Right renal pelvis (tissue), 4 donors: ENCODE results near the gene CDK5RAP1. TPM values are rescaled to one million over a fixed set of nuclear protein-coding genes. Genes with fewer than 3 reads are reported as not detected.

Source experiments
- polyA plus RNA-seq, 4 donors: library from polyadenylated mRNA; unstranded; fragments of 120-200 nt; gene quantifications; one replicate each; pipeline ENCODE4 v1.2.1, GENCODE V29; 2013; ENCODE audit not compliant: insufficient read length in 4 of 4

Gene CDK5RAP1
- polyA plus RNA-seq, 4 donors, result 26.1 to 31.7 (median 29.1) TPM

Other genes starting within 250 kb of the CDK5RAP1 start
- not detected for gene BPIFA2, start 233.4 kb downstream of the CDK5RAP1 start, polyA plus RNA-seq
- not detected for gene BPIFA3, start 184.2 kb downstream of the CDK5RAP1 start, polyA plus RNA-seq
- gene BPIFA1, start 165.5 kb downstream of the CDK5RAP1 start, polyA plus RNA-seq, result not detected
- under 1 TPM in 1 of 4 donors, not detected in 3; 0.05 TPM for gene BPIFB1, start 118.3 kb downstream of the CDK5RAP1 start, polyA plus RNA-seq
- gene SNTA1, start 42.2 kb upstream of the CDK5RAP1 start, polyA plus RNA-seq, result 10 to 100 TPM in 2 of 4 donors, 1 to 10 TPM in 2; 9.0 to 13.8 (median 10.7) TPM
- gene CBFA2T2, start 88.6 kb upstream of the CDK5RAP1 start, polyA plus RNA-seq, result 10 to 100 TPM; 21.8 to 29.8 (median 25.1) TPM